ENCODE data around the gene ADGRV1.

- TF ChIP-seq CTCF (IDR thresholded peaks at IDR 0.05) (no peak), POLR2A (IDR thresholded peaks at IDR 0.05) (no peak)
Measured at GRCh38 chr5:91016954-91017700, 458.5 kb downstream of the ADGRV1 start.

All from prostate gland (tissue), 2 donors.